IPS DF 4.7 (cell line): ENCODE measurements around the gene RPRD1A.
"Not testable (repeated sequence)": the region's sequence is repeated elsewhere in the genome, so short reads cannot be mapped to it uniquely, and the experiment has no call there.

Source experiments
- DNase-seq: peaks from one replicate; pipeline ENCODE4 v3.0.0-alpha.2; 2013; ENCODE audit warnings: low spot score; ENCODE audit errors: extremely low read depth

RPRD1A gene

DNA sequence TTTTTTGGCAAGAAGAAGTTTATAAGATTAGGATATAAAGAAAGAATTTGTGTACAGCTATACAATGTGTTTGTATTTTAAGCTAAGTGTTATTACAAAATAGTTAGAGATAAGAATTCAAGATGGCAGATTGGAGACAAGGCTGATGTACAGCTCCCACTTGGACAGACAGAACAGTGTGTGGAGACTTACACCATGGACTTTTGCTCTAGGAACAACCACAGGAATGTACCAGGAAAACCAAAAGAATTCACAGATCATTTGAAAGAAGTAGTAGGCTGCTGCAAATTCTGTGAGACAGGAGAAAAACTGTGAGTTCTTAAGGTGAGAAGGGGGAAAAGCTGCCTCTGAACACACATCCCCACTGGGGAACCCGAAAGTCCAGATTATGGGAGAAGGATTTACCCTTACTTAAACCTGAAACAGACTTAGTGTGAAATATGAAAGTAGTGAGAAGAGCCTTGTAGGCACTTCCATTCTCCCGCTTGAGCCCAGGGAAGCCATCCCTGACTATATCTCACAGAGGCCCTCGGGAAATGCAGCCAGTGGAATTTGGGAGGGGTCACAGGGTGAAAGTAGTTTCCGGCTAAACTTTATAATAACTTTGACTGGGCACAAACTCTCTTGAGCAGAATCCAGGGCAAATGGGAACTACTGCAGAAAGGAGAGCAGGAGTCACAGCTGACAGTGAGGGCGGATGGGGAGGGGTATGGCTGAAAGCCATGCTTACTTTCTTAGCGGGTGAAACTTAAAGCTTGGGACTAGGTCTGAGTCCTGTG lies 11.6 kb upstream of the RPRD1A start:
- DNase-seq, result no peak

DNA sequence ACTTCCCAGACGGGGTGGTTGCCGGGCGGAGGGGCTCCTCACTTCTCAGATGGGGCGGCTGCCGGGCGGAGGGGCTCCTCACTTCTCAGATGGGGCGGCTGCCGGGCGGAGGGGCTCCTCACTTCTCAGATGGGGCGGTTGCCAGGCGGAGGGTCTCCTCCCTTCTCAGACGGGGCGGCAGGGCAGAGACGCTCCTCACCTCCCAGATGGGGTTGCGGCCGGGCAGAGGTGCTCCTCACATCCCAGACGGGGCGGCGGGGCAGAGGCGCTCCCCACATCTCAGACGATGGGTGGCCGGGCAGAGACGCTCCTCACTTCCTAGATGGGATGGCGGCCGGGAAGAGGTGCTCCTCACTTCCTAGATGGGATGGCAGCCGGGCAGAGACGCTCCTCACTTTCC lies 10.4 kb upstream of the RPRD1A start:
- DNase-seq, result not testable (repeated sequence)

DNA sequence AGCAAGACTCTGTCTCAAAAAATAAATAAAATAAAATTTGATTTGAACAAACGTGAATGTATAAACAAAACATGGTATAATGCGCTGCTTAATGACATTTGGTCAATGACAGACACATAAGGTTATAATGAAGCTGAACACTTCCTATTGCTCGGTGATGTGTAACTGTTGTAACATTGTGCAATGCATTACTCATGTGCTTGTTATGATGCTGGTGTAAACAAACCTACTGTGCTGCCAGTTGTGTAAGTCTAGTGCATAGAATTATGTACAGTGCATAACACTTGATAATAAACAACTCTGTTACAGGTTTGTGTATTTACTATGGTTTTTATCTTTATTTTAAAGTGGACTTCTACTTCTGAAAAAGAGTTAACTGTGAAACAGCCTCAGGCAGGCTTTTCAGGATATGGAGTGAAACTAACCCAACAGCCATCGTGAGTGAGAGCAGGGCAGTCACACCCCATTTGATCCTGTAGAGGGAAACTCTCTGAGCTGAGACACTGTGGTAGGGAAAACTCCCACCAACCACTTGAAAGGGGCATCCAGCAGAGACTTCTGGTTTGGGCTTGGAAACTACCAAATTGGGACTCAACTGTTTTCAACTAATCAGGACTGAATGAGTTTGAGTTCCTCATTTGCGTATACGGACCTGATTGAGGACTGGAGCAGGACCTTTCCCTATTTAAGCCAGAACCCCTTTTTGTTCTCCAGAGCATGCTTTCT lies 8.7 kb upstream of the RPRD1A start:
- no peak for DNase-seq

DNA sequence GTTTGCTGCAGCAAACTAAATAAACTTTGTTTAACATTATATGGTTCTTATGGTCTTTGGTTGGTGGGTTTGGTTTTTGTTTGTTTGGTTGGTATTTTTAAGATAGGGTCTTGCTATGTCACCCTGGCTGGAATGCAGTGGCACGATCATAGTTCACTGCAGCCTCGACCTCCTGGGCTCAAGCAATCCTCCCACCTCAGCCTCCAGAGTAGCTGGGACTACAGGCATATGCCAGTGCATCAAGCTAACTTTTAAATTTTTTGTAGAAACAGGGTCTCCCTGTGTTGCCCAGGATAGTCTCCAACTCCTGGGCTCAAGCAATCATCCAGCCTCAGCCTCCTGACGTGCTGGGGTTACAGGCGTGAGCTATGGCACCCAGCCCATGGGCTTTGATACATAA lies 7.1 kb upstream of the RPRD1A start:
- DNase-seq, result no peak

DNA sequence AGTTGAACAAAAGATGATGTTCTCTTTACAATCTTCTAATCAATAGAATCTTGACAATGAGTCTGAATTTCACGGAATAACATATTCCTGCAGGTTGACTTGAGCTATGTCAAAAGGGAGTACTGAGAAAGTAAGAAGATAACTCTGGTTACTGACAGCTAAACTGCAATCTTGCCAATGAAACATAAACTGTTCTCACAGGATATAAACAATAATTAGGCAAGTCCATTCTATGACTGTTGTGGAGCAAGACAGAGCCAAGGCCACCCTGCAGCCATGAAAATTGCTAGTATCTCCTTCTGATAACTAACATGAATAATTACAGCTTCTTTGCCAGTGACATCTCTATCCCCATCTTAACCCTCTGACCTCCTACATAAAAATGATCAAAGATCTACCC lies 6.3 kb upstream of the RPRD1A start:
- no peak for DNase-seq

DNA sequence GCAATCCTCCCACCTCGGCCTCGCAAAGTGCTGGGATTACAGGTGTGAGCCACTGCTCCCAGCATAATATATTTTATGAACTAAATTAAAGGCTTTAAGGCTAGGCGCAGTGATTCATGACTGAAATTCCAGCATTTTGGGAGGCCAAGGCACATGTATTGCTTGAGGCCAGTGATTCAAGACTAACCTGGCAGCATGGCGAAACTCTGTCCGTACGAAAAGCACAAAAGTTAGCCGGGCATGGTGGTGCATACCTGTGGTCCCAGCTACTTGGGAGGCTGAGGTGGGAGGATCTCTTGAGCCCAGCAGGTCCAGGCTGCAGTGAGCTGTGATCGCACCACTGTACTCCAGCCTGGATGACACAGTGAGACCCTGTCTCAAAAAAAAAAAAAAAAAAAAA lies 5.0 kb upstream of the RPRD1A start:
- not testable (repeated sequence) for DNase-seq

DNA sequence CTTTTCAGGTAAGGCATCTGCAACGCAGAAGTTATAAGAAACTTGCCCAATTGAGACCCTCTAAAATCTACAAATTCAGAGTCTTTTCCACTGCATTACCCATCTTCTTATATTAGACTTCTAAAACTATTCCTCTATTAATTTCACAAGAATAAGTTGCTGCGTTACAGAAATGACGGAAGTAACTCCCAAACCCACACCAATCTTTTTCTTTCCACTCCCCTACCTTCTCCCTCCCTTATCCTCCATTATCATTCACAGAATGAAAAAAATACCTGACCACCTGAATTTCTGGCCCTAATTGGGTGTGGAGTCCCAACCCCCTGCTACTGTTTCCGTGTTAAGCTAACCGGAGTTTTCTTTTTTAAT lies 689 bp downstream of the RPRD1A start:
- DNase-seq, result no peak

DNA sequence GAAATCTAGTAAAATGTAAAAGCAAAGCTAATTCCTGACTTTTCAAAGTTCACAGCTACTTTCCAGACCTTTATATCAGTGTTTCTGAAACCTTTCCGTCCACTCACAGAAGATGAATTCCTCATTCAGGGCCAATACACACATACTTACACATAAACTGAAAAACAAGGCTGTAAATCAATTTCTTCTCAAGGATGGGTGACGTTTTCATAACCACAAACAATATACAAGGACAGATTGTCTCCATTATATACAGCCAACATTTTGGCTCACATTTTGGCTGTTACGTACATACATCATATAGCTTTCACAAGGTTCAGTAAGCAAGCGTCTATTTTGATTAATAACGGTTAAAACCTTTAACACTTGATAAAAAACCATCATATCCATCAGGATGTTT lies 1.4 kb downstream of the RPRD1A start:
- no peak for DNase-seq

DNA sequence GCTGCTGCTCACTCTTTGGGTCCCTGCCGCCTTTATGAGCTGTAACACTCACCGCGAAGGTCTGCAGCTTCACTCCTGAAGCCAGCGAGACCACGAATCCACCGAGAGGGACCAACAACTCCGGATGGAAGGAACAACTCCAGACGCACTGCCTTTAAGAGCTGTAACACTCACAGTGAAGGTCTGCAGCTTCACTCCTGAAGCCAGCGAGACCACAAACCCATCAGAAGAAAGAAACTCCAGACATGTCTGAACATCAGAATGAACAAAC lies 2.6 kb downstream of the RPRD1A start:
- DNase-seq, result not testable (repeated sequence)

DNA sequence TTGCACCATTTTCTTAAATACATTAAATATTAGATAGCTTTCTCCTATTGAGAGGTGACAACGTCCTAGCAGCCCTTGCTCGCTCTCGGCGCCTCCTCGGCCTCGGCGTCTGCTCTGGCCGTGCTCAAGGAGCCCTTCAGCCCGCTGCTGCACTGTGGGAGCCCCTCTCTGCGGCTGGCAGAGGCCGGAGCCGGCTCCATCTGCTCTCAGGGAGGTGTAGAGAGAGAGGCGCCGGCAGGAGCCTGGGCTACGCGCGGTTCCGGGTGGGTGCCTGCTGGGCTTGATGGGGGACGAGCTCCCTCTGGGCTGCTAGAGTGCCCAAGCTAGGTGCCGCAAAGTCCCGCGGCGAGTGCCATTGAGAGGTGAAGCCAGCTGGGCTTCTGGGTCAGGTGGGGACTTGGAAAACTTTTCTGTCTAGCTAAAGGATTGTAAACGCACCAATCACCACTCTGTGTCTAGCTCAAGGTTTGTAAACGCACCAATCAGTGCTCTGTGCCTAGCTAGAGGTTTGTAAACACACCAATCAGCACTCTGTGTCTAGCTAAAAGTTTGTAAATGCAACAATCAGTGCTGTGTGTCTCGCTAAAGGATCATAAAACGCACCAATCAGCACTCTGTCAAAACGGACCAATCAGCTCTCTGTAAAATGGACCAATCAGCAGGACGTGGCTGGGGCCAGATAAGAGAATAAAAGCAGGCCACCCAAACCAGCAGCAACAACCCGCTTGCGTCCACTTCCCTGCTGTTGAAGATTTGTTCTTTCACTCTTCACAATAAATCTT lies 3.1 kb downstream of the RPRD1A start:
- no peak for DNase-seq

DNA sequence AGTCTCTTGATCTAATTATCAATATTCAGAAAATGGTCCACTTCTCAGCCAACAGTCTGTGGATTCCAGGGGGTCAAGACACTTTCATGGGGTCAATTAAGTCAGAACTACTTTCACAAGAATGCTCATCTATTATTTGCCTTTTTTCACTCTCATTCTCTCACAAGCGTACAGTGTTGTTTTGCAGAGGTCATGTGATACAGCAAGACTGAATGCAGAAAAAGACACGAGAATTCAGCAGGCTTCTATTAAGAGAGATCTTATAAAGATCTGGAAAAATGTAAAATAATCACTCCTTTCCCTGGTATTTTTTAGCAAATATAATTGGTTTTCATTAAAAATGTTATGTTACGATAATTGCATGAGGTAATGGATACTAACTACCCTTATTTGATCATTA lies 8.7 kb downstream of the RPRD1A start:
- no peak for DNase-seq

DNA sequence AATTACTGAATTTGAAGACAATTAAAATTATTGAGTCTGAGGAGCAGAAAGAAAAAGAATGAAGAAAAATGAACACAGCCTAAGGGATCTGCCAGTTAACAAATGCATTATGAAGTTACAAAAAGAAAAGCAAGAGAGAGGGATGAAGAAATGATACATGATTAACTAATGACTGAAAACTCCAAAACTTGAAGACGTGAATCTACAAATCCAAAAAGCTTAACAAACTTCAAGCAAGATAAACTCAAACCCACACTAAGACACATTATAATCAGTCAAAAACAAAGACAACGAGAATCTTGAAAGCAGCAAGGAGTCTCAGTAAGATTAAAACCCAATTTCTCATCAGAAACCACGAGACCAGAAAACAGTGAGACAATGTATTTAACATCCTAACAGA lies 15.6 kb downstream of the RPRD1A start:
- no peak for DNase-seq

DNA sequence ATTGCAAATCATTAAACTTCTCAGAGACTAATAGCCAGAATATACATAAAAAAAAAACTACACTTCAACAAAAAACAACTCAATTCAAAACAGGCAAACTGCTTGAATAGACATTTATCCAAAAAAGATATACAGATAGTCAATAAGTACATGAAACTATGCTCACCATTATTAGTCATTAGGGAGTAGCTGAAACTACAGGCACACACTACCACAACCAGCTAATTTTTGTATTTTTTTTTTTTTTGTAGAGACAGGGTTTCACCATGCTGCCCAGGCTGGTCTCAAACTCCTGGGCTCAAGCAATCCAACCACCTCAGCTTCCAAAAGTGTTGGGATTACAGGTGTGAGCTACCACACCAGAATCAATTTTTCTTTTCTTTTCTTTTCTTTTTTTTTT lies 16.9 kb downstream of the RPRD1A start:
- no peak for DNase-seq

DNA sequence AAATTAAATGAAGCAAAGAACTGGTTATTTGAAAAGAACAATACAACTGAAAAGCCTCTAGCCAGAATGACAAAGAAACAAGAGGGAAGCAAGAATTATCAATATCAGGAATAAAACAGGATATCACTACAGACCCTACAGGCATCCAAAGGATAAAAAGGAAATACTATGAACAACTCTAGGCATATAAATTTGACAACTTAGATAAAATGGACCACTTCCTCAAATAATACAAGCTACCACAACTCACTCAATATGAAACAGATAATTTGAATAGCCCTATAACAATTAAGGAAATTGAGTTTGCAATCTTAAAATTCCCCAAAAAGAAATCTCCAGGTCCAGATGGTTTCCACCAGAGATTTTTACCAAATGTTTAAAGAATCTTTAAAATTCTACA lies 19.8 kb downstream of the RPRD1A start:
- no peak for DNase-seq

DNA sequence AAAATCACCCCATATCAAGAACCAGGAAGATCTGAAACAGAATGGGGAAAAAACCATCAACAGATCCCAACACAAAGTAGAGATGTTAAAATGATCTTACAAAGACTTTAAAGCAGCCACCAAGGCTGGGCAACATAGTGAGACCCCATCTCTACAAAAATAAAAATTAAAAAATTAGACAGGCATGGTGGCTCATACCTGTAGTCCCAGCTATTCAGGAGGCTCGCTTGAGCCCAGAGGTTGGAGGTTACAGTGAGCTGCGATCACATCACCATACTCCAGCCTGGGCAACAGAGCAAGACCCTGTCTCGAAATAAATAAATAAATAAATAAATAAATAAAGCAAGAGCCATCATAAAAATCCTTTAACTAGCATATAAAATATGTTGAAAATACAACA lies 20.5 kb downstream of the RPRD1A start:
- DNase-seq, result no peak

DNA sequence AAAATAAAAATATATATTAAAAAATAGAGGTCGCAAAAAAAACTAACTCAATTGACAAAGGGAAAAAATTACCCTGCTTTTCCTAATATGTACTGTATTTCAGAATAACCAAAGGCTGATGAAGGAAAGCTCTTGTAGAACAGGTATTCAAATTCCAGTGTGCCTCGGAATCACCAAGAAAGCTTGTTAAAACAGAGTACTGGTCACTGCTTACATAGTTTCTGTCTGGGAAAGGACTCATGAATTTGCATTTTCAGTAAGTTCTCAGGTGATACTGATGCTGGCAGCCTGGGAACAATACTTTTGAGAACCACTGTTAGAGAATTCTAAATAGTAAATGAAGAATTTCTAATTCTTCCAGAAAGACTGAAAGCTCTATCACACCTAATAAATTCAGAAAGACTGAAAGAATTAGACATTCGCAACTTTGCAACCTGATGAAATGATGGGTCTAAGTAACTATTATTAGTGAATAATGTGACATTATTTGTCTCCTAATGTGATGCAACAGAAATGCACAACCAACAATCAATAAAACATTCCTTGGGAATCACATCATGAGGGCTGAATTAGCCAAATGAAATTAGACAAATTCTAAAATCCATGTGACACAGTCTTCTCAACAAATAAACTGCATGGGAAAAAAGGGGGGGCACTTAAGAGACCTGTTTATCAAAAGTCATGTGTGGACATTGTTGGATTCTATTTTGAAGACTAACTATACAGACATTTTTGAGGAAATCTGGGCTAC lies 21.9 kb downstream of the RPRD1A start:
- no peak for DNase-seq

DNA sequence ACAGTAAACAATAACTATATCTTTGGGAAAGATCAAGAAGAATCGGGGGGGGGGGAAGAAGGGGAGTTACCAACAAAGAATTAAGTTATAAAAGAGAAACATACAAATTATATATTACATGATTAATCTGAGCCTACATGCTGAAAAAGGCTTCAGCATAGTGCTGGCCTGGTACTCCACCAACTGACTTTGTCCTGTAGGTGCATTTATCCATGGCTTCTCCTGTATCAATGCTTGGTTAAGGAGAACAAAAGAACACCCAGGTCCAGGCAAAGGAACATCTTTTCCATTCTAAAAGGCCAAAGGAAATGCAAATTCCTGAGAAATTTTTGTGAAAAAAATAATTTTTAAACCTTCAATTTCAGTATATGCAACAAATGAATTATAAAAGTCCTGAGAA lies 24.2 kb downstream of the RPRD1A start:
- DNase-seq, result no peak

DNA sequence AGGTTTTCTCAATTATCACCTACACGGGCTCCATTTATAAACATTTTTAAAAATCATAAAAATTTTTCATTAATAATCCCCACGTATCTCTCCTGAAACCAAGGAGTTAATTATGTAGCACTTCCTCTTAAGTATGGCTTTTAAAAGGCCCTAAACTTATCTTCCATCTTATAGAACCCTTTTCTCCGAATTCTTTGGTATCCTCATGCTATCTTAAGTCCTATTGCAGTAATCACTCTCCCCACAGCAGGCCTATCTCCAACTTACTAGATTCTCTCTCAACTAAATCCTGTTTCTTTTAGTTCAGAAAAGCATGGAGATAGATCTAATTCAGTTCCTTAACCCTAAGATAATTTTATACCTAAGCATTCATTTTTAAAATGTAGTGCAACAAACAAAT lies 26.2 kb downstream of the RPRD1A start:
- DNase-seq, result no peak

DNA sequence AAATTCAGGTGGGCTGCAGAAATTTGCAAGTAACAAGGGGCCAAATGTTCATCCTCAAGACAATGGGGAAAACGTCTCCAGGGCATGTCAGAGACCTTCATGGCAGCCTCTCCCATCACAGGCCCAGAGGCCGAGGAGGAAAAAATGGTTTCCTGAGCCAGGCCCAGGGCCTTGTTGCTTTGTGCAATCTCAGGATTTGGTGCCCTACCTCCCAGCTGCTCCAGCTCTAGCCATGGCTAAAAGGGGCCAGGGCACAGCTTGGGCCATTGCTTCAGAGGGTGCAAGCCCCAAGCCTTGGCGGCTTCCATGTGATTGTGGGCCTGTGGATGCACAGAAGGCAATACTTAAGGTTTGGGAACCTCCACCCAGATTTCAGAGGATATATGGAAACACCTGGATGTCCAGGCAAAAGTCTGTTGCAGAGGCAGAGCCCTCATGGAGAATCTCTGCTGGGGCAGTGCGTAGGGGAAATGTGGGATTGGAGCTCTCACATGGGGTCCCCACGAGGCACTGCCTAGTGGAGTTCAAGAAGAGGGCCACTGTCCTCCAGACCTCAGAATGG lies 29.2 kb downstream of the RPRD1A start:
- DNase-seq, result no peak

DNA sequence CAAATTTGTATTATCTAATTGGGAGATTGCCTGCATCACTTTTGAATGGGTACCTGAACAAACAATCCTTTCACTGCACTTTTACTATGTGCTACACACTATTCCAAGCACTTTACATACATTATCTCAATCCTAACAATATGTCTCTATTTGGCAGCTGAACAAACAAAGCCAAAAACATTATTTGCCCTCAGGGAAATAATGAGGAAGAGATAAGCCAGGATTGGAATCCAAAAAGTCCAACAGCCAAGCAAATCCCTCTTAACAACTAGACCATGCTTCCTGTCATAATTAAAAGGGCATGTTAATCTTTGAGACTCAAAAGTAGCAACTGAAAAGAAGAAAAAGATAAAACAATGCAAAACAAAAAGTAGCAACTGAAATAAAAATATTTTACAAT lies 32.1 kb downstream of the RPRD1A start:
- no peak for DNase-seq

DNA sequence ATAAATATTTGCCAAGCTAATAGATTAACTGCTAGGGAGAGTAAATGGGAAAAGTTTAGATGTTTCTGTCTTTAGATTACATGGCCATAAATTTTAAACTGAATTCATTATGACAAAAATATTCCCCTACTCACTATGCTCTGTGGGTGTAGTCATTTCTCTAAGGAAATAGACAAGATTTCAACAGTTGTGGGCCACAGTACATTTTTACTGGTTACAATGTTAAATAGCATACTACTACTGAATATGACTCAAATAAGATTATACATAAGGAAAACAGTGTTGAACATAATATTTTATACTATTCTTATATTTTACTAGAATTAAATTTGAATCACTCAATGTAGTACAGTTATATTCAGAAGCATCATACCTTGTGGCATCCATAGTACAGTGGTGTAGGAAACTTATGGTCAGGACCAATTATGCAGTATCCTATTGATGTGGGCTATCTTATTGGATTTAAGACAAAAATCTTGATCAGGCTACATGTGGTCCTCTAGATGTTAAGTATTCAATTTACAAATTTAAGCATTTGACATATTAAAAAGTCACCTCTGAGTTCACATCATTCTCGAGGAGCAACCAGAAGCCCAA lies 33.0 kb downstream of the RPRD1A start:
- DNase-seq, result no peak
